Skin of body (tissue), 2 donors: ENCODE data around the gene ROR1. TPM values are rescaled to one million over a fixed set of nuclear protein-coding genes. Genes with fewer than 3 reads are reported as not detected.
"Not testable (repeated sequence)": the region's sequence is repeated elsewhere in the genome, so short reads cannot be mapped to it uniquely, and the experiment has no call there.

Source experiments
- DNase-seq: peaks from one replicate; lab custom pipeline; 2025; lab: John Stamatoyannopoulos, UW
- total RNA-seq: library from RNA; depleted of rRNA; stranded (reverse); fragments of >200 nt; gene quantifications from one replicate; pipeline ENCODE4 v1.2.3, GENCODE V29; 2014

Gene ROR1
- total RNA-seq, 1 donor from 2014 or later: 12.5 TPM

- DNase-seq: no peak
Observed at GRCh38 chr1:63793741-63794240, 20.0 kb downstream of the ROR1 start.

DNA sequence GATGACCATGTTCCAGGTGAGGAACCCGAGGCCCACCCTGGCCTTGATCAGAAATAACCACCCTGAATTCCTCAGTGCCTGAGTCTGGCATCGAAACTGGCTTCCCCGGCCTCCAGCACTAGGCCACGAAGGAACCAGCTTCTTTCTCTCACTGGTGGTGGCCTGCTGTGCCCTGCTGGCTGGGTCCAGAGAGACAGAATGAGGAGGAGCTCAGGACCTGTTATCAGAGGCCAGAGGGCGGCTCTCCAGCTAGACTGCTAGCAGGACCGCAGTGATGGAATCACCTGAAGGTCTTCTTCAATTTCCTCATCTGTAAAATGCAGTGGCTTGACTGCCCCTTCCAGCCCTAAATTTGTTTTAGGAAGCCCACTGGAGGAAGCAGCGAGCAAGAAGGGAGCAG, 20.5 kb downstream of the ROR1 start:
- DNase-seq: no peak

DNA sequence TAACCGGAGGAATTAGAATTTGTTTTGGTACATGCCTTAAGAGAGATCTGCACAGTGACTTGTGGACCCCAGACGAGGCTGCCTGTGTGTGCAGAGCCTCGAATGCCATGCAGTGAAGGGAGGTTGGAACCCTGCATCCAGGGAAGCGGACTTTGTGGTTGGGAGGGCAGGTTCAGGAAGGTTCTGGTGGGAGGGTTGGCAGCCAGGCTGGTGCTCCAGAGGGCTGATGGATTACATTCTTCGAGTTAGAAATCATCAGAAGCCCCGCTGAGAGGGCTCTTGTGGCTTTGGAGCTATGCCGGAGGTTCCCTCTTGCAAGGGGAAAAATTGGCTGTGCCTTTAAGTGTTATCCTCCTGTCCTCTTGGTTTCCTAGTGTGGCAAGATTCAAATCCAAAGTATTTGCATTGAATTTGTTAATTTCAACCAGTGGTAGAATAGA, 21.1 kb downstream of the ROR1 start:
- DNase-seq: no peak

- DNase-seq: no peak
Observed at GRCh38 chr1:63795455-63795854, 21.6 kb downstream of the ROR1 start.

DNA sequence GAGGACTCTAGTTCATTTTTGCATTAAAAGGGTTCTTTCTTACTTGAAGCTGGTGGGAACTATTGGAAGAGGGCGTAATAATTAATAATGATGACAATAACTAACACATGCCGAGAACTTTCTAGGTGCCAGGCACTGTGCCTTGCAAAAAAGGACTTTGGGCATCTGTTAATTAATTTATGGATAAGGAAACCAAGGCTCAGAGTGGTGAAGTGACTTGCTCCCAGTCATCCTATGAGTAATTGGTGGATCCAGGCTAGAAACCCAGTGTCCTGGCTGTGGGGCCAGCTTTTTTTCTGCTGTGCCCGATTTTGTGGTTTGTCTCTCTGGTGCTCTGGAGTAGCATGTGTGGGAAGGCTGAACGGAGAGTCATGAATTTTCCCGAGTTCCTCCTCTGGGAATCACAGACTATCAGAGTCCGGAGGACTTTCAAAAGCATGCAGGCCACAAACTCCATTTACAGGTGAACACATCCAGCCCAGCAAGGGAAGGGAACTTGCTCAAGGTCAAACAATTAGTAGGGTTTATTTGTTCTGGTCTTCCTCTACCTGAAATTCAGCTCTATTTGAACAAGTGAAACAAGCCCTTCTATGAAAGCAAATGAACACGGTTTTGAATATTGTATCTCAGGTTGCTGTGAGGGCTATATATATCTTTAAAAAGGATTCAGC, 23.4 kb downstream of the ROR1 start:
- DNase-seq: no peak

DNA sequence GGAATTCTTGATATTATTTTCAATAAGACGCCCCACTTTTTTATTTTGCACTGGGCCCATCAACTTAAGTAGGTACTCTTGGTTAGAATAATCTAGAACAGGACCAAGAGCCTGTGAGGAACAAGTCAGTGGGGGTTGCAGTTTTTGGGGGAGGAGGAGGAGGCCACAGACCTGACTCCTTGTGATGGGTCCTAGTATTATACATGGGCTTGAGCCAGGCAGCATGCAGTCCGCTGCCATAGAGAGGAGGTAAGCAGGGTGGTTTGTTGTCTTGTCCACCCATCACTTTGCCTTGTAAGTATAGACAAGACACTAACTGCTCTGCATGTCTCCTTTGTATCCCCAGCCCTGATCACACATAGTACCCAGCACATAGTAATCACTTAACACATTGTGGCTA, 24.5 kb downstream of the ROR1 start:
- DNase-seq: no peak

DNA sequence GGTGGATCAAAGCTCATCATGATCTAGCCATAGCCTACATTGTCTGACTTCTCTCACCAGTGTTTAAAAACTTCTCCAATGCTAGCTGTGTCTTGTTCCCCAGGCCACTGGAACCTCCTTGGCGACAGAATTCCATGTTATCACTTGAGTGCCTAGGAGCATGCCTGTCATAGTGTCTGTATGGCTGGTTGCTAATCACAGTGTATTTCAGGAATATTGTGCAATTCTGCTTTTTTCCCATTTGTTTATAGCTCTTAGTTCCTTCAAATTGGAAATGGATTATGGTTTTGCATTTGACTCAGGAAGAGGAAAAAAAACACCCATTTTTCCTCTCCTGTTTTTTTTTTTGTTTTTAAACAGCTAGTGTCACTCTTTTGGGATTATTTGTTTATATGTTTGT, 25.5 kb downstream of the ROR1 start:
- DNase-seq: peak; percentile 87

- DNase-seq: peak; percentile 87
Observed at GRCh38 chr1:63799820-63800219, 26.0 kb downstream of the ROR1 start.

- no peak for DNase-seq
Observed at GRCh38 chr1:63802109-63802508, 28.3 kb downstream of the ROR1 start.

GRCh38 chr1:63804829-63805484, 31.1 kb downstream of the ROR1 start:
- DNase-seq: no peak

DNA sequence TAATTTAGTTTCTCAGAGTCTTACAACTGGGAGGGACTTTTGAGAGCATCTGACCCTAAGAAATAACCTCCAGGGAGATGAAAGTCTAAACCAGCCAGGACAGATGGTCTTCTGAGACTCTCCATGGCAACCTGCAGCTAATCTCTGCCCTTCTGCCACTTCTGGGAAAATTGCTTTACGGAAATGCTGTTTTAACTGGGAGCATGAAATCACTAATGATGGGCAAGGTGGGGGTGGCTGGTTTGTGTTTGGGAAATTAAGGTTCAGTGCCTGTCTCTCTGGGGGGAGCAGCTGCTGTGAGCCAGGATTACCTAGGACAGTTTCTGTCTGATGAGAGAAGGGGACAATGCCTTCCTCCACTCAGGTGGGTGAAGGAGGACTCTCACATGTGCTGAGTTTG, 33.2 kb downstream of the ROR1 start:
- no peak for DNase-seq

- no peak for DNase-seq
Observed at GRCh38 chr1:63810936-63811469, 37.2 kb downstream of the ROR1 start.

GRCh38 chr1:63812071-63812700, 38.4 kb downstream of the ROR1 start:
- DNase-seq: no peak

- DNase-seq: peak; percentile 50
Observed at GRCh38 chr1:63813829-63814277, 40.0 kb downstream of the ROR1 start.

DNA sequence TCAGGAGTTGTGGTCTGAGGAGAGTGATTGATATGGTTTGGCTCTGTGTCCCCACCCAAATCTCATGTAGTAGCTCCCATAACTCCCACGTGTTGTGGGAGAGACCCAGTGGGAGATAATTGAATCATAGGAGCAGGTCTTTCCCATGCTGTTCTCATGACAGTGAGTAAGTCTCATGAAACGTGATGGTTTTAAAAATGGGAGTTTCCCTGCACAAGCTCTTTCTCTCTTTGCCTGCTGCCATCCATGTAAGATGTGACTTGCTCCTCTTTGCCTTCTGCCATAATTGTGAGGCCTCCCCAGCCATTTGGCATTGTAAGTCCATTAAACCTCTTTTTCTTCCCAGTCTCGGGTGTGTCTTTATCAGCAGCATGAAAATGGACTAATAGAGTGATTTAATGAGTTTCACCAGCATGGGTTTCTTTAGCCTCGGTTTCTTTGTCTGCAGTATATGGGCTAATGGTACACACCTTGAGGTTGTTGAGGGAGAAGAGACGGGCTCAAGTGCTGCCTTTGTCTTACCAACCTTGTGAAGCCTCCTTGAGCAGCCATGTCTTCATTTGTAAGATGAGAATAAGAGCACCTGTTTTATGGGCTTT, 42.5 kb downstream of the ROR1 start:
- not testable (repeated sequence) for DNase-seq

GRCh38 chr1:63817152-63817667, 43.4 kb downstream of the ROR1 start:
- peak; percentile 14 for DNase-seq

- DNase-seq: no peak
Observed at GRCh38 chr1:63817700-63818099, 43.9 kb downstream of the ROR1 start.

- no peak for DNase-seq
Observed at GRCh38 chr1:63818567-63819325, 44.9 kb downstream of the ROR1 start.

DNA sequence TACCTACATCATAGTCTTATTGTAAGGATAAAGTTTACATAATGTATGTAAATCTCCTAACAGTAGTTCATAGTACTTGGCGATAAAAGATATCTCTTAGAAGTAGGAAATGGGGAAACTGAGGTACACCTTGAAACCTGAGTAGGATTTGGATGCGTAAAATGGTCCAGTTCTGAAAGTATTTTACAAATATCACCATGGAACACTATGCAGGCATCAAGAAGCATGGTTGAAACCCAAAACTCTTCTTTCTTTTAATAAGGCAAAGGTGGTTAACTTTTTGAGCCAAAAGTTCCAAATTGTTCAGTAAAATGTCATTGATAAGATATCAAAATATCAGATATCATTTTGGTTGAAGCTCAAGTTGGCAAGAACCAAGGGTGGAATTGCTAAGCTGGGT, 46.0 kb downstream of the ROR1 start:
- DNase-seq: no peak

DNA sequence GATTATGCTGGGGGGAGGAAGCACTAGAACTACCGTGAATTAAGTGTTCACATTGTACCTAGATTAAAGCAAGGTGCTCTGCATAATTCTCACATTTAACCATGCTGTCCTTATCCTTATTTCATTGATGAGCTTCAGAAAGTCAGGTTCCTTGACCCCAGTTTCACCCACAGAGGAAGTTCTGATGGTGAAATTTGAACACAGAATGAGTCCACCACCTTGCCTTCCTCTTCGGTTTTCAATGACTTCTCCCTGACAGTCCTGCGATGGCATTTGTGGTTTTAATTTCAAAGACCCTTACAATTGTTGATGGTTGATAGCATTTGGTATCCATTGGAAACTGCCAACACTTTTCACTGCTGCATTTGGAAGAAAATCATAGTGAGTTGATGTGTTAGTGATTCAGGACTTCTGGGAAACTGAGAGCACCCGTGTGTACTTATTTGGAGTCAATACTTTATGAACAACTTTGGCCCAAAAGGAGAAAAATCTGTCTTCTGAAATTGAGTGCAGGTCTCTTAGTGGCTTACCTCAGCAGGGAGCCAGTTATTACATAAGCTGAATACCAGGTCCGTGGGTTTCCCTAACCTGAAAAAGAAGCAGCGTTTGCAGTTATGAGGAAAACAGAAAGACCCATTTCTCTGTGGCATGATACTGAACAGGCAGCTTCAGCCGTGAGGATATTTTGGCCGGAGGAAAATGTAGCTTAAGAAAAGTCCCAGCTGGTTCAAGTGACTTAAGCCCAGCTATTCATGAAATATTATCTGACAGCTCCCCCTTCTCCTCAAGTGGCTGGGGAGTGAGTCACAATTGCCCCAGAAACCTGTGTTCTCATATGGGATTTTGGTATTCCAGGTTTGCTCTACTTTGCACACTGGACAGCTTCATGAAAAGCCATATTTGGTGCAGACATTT, 47.5 kb downstream of the ROR1 start:
- DNase-seq: no peak
